HG03575 (cell line): ENCODE results near the gene AURKA.
"Not testable (repeated sequence)": the region's sequence is repeated elsewhere in the genome, so short reads cannot be mapped to it uniquely, and the experiment has no call there.

Experiments used
- ATAC-seq: cut with Tn5 transposase; IDR thresholded peaks from one replicate; pipeline ENCODE4 v1.9.1; 2021; ENCODE audit not compliant: unreplicated experiment, insufficient number of reproducible peaks, low FRiP score; ENCODE audit errors: extremely low read depth

AURKA gene

DNA sequence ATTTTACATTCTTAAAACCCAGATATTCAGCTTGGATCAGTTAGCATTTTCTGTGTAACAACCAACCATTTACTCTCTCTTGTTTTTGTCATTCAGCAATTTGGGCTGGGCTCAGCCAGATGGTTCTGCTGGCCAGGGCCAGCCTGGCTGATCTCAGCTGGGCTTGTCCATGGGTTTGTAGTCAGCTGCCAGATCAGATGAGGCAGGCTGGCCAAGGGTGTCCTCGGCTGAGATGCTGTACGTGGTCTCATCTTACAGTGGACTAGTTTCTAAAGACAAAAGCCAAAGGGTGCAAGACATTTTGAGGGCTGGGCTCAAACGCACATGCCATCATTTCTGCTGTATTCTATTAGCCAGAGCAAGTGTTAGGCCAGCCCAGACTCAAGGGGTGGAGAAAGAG is 49.2 kb downstream of the AURKA start:
- no peak for ATAC-seq

DNA sequence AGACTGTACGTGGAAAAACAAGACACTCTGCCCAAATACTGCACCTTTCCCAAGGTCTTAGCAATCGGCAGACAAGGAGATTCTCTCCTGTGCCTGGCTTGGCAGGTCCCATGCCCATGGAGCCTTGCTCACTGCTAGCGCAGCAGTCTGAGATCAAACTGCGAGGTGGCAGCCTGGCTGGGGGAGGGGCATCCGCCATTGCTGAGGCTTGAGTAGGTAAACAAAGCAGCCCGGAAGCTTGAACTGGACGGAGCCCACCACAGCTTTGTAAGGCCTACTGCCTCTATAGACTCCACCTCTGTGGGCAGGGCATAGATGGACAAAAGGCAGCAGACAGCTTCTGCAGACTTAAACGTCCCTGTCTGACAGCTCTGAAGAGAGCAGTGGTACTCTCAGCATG is 55.3 kb downstream of the AURKA start:
- not testable (repeated sequence) for ATAC-seq

- no peak for ATAC-seq
These were observed 63.2 kb downstream of the AURKA start for GRCh38 chr20:56328861-56329260.

- ATAC-seq = no peak
These were observed 67.2 kb downstream of the AURKA start for GRCh38 chr20:56324806-56325205.

DNA sequence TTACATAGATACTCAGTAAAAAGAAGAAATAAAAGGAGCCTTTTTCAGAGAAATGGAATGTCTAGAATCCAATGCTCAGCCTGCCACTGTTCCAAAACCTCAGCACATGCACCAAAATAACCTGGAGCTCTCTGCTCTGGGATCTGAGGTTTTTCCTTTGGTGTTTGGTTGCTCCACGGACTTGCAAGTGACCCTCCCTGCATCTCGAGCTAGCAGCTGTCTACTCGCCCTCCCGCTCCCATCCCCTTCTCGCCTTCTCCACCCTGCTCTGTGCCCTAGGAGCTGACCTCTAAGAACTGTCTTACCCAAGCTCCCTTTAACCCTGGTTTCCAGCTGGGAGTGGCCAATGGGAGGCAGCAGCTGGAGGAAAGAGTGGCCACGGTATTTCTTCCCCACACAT is 68.4 kb downstream of the AURKA start:
- ATAC-seq = no peak

- ATAC-seq = no peak
These were observed 68.8 kb downstream of the AURKA start for GRCh38 chr20:56323206-56323605.

GRCh38 chr20:56322681-56323080 is 69.3 kb downstream of the AURKA start:
- no peak for ATAC-seq
